HCT116 (cell line): ENCODE data around the gene LRCH1. TPM values are rescaled to one million over a fixed set of nuclear protein-coding genes. Genes with fewer than 3 reads are reported as not detected.

Source experiments
- ATAC-seq: fragments of 200-7000 bp; cut with Tn5 transposase; 2 replicates; pipeline ENCODE4 v1.9.1; 2020; ENCODE audit warnings: mild to moderate bottlenecking, moderate library complexity
- BruUV-seq: library from RNA; stranded (reverse); fragments of 400-500 nt; replicated peaks from 2 replicates; lab custom pipeline; 2021; lab: Mats Ljungman, UMichigan
- CTCF ChIA-PET: fragments of 300-600 bp; sonication (Branson Sonifier 250); formaldehyde crosslinking; loops from one replicate; lab custom pipeline; 2021; ENCODE audit warnings: antibody characterized with exemption; lab: Charles Lee
- POLR2A ChIA-PET: fragments of 300-600, 350-600 bp; sonication (Branson Sonifier 250); formaldehyde crosslinking; loops from one replicate; lab custom pipeline; 2021; ENCODE audit warnings: antibody characterized with exemption; lab: Charles Lee
- RAD21 ChIA-PET, 2 experiments: fragments of 300-600 bp; sonication (Branson Sonifier 250); formaldehyde crosslinking; loops; one replicate each; lab custom pipeline; 2023; ENCODE audit warnings: low total read pairs in 2 of 2; ENCODE audit not compliant: uncharacterized antibody in 2 of 2, unreplicated experiment in 2 of 2, low non-redundant PET in 1 of 2; lab: Charles Lee
- DNase-seq: peaks from one replicate; pipeline ENCODE4 v3.0.0-alpha.2; 2010; ENCODE audit warnings: low read depth, low spot score
- H2AFZ ChIP-seq: fragments of 200-600 bp; shearing (Covaris generic), sonication (generic); 2 replicates; pipeline ENCODE4 v1.6.1; 2017; ENCODE audit warnings: low read depth, mixed run types, mixed read lengths, antibody characterized with exemption, low read length; ENCODE audit not compliant: poor library complexity, severe bottlenecking
- H3K27ac ChIP-seq: 2 replicates; pipeline ENCODE4 v1.5.1; 2012; ENCODE audit warnings: low read depth, low read length
- H3K27me3 ChIP-seq: fragments of 200-600 bp; sonication (generic); 2 replicates; pipeline ENCODE4 v1.6.1; 2016; ENCODE audit warnings: mixed run types, low read length, mixed read lengths; ENCODE audit not compliant: insufficient read depth
- H3K36me3 ChIP-seq, 2 experiments: fragments of 200-500 bp in 1 of 2; fragments of 200-600 bp in 1 of 2; sonication (Bioruptor generic) in 1 of 2; sonication (generic) in 1 of 2; 2 replicates each; pipeline versions ENCODE4 v1.5.1 to v1.6.1; 2014 to 2016; ENCODE audit warnings: low read length in 2 of 2, inconsistent platforms in 1 of 2, mixed read lengths in 1 of 2, mixed run types in 1 of 2; ENCODE audit not compliant: insufficient read depth in 2 of 2, control insufficient read depth in 1 of 2
- H3K4me1 ChIP-seq, 2 experiments: fragments of 200-600 bp in 1 of 2; sonication (generic) in 1 of 2; 2 replicates each; pipeline versions ENCODE4 v1.5.1 to v1.6.1; 2012 to 2017; ENCODE audit warnings: low read length in 2 of 2, inconsistent platforms in 1 of 2, mild to moderate bottlenecking in 1 of 2, mixed read lengths in 1 of 2, mixed run types in 1 of 2, moderate library complexity in 1 of 2; ENCODE audit not compliant: insufficient read depth in 2 of 2, control insufficient read depth in 1 of 2
- H3K4me2 ChIP-seq: fragments of 200-600 bp; sonication (generic); 2 replicates; pipeline ENCODE4 v1.6.1; 2017; ENCODE audit warnings: mixed run types, low read length, mixed read lengths
- H3K4me3 ChIP-seq, 2 experiments: fragments of 200-600 bp in 1 of 2; sonication (generic) in 1 of 2; replicated peaks in 1 of 2; 2 replicates each; pipeline ENCODE4 v1.5.1; 2011 to 2016; ENCODE audit warnings: low read length in 2 of 2, control low read depth in 1 of 2, low read depth in 1 of 2, mild to moderate bottlenecking in 1 of 2, mixed read lengths in 1 of 2, mixed run types in 1 of 2
- H3K79me2 ChIP-seq: fragments of 200-600 bp; sonication (generic); 2 replicates; pipeline ENCODE4 v1.6.1; 2017; ENCODE audit warnings: mild to moderate bottlenecking, mixed run types, low read length, moderate library complexity, mixed read lengths; ENCODE audit not compliant: insufficient read depth
- H3K9ac ChIP-seq: fragments of 200-600 bp; sonication (generic); 2 replicates; pipeline ENCODE4 v1.6.1; 2016; ENCODE audit warnings: low read length, mixed read lengths
- H3K9me2 ChIP-seq: fragments of 200-600 bp; sonication (generic), shearing (Covaris generic); 2 replicates; pipeline ENCODE4 v1.6.1; 2017; ENCODE audit warnings: mixed run types, mild to moderate bottlenecking, moderate library complexity; ENCODE audit not compliant: insufficient read depth
- H3K9me3 ChIP-seq, 2 experiments: fragments of 200-500 bp in 1 of 2; fragments of 200-600 bp in 1 of 2; sonication (Bioruptor generic) in 1 of 2; sonication (generic) in 1 of 2; 2 replicates each; pipeline ENCODE4 v1.6.1; 2014 to 2017; ENCODE audit warnings: low read length in 2 of 2, mixed read lengths in 2 of 2, inconsistent platforms in 1 of 2, low read depth in 1 of 2, mild to moderate bottlenecking in 1 of 2, mixed run types in 1 of 2, moderate library complexity in 1 of 2; ENCODE audit not compliant: control insufficient read depth in 1 of 2, insufficient read depth in 1 of 2
- H4K20me1 ChIP-seq: fragments of 200-600 bp; sonication (generic), shearing (Covaris generic); 2 replicates; pipeline ENCODE4 v1.6.1; 2017; ENCODE audit warnings: mixed run types, mild to moderate bottlenecking, moderate library complexity; ENCODE audit not compliant: insufficient read depth
- CEBPB ChIP-seq: IDR thresholded peaks from 2 replicates; pipeline ENCODE4 v1.6.1; 2012; ENCODE audit warnings: low read depth
- CTCF ChIP-seq, 3 experiments: fragments of 200-600 bp in 1 of 3; sonication (generic) in 1 of 3; IDR thresholded peaks in 2 of 3; conservative IDR thresholded peaks in 1 of 3; 2 replicates each; pipeline ENCODE4 v1.5.1; 2012 to 2017; ENCODE audit warnings: low read depth in 2 of 3, low read length in 2 of 3, antibody characterized with exemption in 1 of 3, borderline replicate concordance in 1 of 3, control low read depth in 1 of 3, mild to moderate bottlenecking in 1 of 3, mixed read lengths in 1 of 3, mixed run types in 1 of 3, moderate library complexity in 1 of 3; ENCODE audit not compliant: insufficient read depth in 1 of 3
- ELF1 ChIP-seq: IDR thresholded peaks from 2 replicates; pipeline ENCODE4 v1.6.1; 2012; ENCODE audit warnings: low read depth, borderline replicate concordance
- EZH2 ChIP-seq: fragments of 200-600 bp; sonication (generic); IDR thresholded peaks from 2 replicates; pipeline ENCODE4 v1.6.1; 2017; ENCODE audit warnings: antibody characterized with exemption, mixed run types
- EZH2phosphoT487 ChIP-seq: fragments of 200-600 bp; IDR thresholded peaks from 2 replicates; pipeline ENCODE4 v1.6.1; 2018; ENCODE audit warnings: antibody characterized with exemption, borderline replicate concordance
- JUND ChIP-seq: IDR thresholded peaks from 2 replicates; pipeline ENCODE4 v1.6.1; 2012
- POLR2A ChIP-seq: IDR thresholded peaks from 2 replicates; pipeline ENCODE4 v1.7.0; 2011; ENCODE audit warnings: borderline replicate concordance; ENCODE audit not compliant: insufficient read depth, insufficient read length; ENCODE audit errors: extremely low read depth
- SRF ChIP-seq: IDR thresholded peaks from 2 replicates; pipeline ENCODE4 v1.6.1; 2012; ENCODE audit warnings: low read depth
- TCF7L2 ChIP-seq: IDR thresholded peaks from 2 replicates; pipeline ENCODE4 v1.7.0; 2011; ENCODE audit warnings: borderline replicate concordance, inconsistent platforms; ENCODE audit not compliant: insufficient read depth, insufficient read length; ENCODE audit errors: extremely low read depth
- intact Hi-C: fragments of 100-400 bp; cut with micrococcal nuclease; formaldehyde crosslinking; loops from 2 replicates; pipeline ENCODE4 v1.10.0; 2022
- total RNA-seq: library from RNA; stranded (reverse); gene quantifications from one replicate; pipeline ENCODE4 v1.2.1, GENCODE V29; 2021; ENCODE audit not compliant: unreplicated experiment
- TF ChIP-seq, protein P1 (sequence below): IDR thresholded peaks from 2 replicates; pipeline ENCODE4 v1.6.1; 2012

Gene LRCH1
- total RNA-seq, 1 experiment from 2014 or later = 15.6 TPM

DNA sequence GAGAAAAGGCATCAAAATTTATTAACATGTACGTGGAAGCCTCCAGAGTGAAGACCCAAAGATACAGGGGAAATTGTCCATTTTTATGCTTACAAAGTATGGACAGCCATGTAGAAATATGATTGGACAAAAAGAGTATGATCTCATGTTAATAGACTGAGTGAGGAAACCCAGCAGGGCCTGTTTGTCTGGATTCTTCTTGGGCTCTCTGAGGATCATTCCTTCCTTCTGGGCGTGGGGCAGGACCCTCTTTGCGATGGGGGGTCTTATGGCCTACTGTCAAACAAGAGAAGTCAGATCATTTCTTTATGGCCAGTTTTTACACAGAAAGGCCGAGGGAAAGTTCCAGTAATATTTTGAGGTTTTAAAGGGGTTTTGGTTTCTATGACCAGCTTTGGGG is 133.2 kb downstream of the LRCH1 start:
- ChIA-PET CTCF (no interaction called here), POLR2A (no interaction called here), RAD21 (no interaction called here)
- Histone ChIP-seq H2AFZ (no peak overlapping the region), H3K79me2 (no peaks in the 10 kb centered on the region), H4K20me1 (no peaks in the 10 kb centered on the region), H3K4me2 (no peak overlapping the region), H3K9me3 (no peaks in the 10 kb centered on the region), H3K27me3 (no peaks in the 10 kb centered on the region), H3K4me1 (peaks cover 13 to 16% of the 10 kb centered on the region in 2 experiments), H3K9ac (no peak overlapping the region), H3K9me2 (no peaks in the 10 kb centered on the region), H3K36me3 (no peaks in the 10 kb centered on the region), H3K4me3 (no peak overlapping the region), H3K27ac (no peak overlapping the region)
- intact Hi-C loops = no loop called here
- no TSS peak for BruUV-seq
- no peak for DNase-seq
- no peak for ATAC-seq
- no peak for TF ChIP-seq TCF7L2
- no peak for TF ChIP-seq EZH2phosphoT487
- TF ChIP-seq POLR2A = no peak
- TF ChIP-seq JUND = no peak
- no peak for TF ChIP-seq CEBPB
- TF ChIP-seq EZH2 = no peak
- no peak for TF ChIP-seq SRF
- no peak for TF ChIP-seq CTCF (IDR thresholded peaks at IDR 0.05 in 2 of 3, conservative IDR thresholded peaks at IDR 0.05 in 1 of 3; ENCODE audit: borderline replicate concordance in 1 of 3, insufficient read depth in 1 of 3, low read depth in 2 of 3, low read length in 2 of 3)
- TF ChIP-seq, protein P1, sequence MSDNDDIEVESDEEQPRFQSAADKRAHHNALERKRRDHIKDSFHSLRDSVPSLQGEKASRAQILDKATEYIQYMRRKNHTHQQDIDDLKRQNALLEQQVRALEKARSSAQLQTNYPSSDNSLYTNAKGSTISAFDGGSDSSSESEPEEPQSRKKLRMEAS = no peak
- no peak for TF ChIP-seq ELF1
